Neural cell (in vitro differentiated cells): ENCODE data around the gene AGXT2. TPM values are rescaled to one million over a fixed set of nuclear protein-coding genes. Genes with fewer than 3 reads are reported as not detected.

ENCODE experiments used
- H2AFZ ChIP-seq: fragments of 200-600, 300-800 bp; sonication (generic), shearing (Covaris generic); 2 replicates; pipeline ENCODE4 v1.6.0; 2014; ENCODE audit warnings: low read depth, mild to moderate bottlenecking, antibody characterized with exemption, low read length, moderate library complexity
- H3F3A ChIP-seq: fragments of 200-600 bp; shearing (Covaris generic); 2 replicates; pipeline ENCODE4 v1.6.1; 2016; ENCODE audit warnings: mild to moderate bottlenecking, moderate library complexity, mixed read lengths, antibody characterized with exemption, low read length; ENCODE audit not compliant: insufficient read depth, poor library complexity, severe bottlenecking
- H3K27ac ChIP-seq: fragments of 200-600, 300-800 bp; sonication (generic), shearing (Covaris generic); 2 replicates; pipeline ENCODE4 v1.5.1; 2014; ENCODE audit warnings: mild to moderate bottlenecking, low read length, moderate library complexity
- H3K27me3 ChIP-seq: fragments of 300-800, 200-600 bp; sonication (generic), shearing (Covaris generic); 2 replicates; pipeline ENCODE4 v1.6.0; 2014; ENCODE audit warnings: mild to moderate bottlenecking, low read depth, low read length, moderate library complexity; ENCODE audit not compliant: insufficient read depth
- H3K36me3 ChIP-seq: fragments of 300-800, 200-600 bp; sonication (generic), shearing (Covaris generic); 2 replicates; pipeline ENCODE4 v1.5.1; 2014; ENCODE audit warnings: mild to moderate bottlenecking, antibody characterized with exemption, low read length, moderate library complexity; ENCODE audit not compliant: insufficient read depth
- H3K4me2 ChIP-seq: fragments of 300-800, 200-600 bp; sonication (generic), shearing (Covaris generic); 2 replicates; pipeline ENCODE4 v1.6.0; 2014; ENCODE audit warnings: mild to moderate bottlenecking, low read length
- H3K4me3 ChIP-seq: fragments of 300-800, 200-600 bp; sonication (generic), shearing (Covaris generic); 2 replicates; pipeline ENCODE4 v1.5.1; 2014; ENCODE audit warnings: mild to moderate bottlenecking, low read length, moderate library complexity
- H3K79me2 ChIP-seq: fragments of 200-600 bp; shearing (Covaris generic); replicated peaks from 2 replicates; pipeline ENCODE4 v1.6.0; 2014; ENCODE audit warnings: mild to moderate bottlenecking, low read length, moderate library complexity; ENCODE audit not compliant: insufficient read depth
- H3K9ac ChIP-seq: fragments of 300-800, 200-600 bp; sonication (generic), shearing (Covaris generic); 2 replicates; pipeline ENCODE4 v1.6.1; 2016; ENCODE audit warnings: mild to moderate bottlenecking, low read length, mixed read lengths
- H3K9me2 ChIP-seq: fragments of 200-600 bp; shearing (Covaris generic); 2 replicates; pipeline ENCODE4 v1.6.1; 2016; ENCODE audit warnings: mild to moderate bottlenecking, low read length, mixed read lengths; ENCODE audit not compliant: insufficient read depth
- H3K9me3 ChIP-seq: fragments of 200-600, 300-800 bp; sonication (generic), shearing (Covaris generic); 2 replicates; pipeline ENCODE4 v1.6.1; 2016; ENCODE audit warnings: mild to moderate bottlenecking, mixed run types, low read length, moderate library complexity, mixed read lengths
- H4K20me1 ChIP-seq: fragments of 200-600 bp; shearing (Covaris generic); 2 replicates; pipeline ENCODE4 v1.6.1; 2016; ENCODE audit warnings: mild to moderate bottlenecking, mixed run types; ENCODE audit not compliant: insufficient read depth
- CTCF ChIP-seq: fragments of 450-650 bp; IDR thresholded peaks from 2 replicates; pipeline ENCODE4 v1.5.1; 2014; ENCODE audit warnings: antibody characterized with exemption, mild to moderate bottlenecking, moderate library complexity; ENCODE audit not compliant: poor library complexity, severe bottlenecking
- EP300 ChIP-seq: fragments of 450-650 bp; conservative IDR thresholded peaks from 2 replicates; pipeline ENCODE4 v1.6.1; 2014; ENCODE audit warnings: antibody characterized with exemption, mild to moderate bottlenecking, moderate library complexity; ENCODE audit not compliant: poor library complexity, severe bottlenecking
- EZH2 ChIP-seq: fragments of 200-600, 300-800 bp; shearing (Covaris generic), sonication (generic); IDR thresholded peaks from 2 replicates; pipeline ENCODE4 v1.6.1; 2014; ENCODE audit warnings: antibody characterized with exemption, low read length, borderline replicate concordance, mild to moderate bottlenecking; ENCODE audit not compliant: insufficient read depth, poor library complexity, severe bottlenecking
- MXI1 ChIP-seq: fragments of 450-650 bp; conservative IDR thresholded peaks from 2 replicates; pipeline ENCODE4 v1.6.1; 2014; ENCODE audit warnings: antibody characterized with exemption, mild to moderate bottlenecking; ENCODE audit not compliant: poor library complexity, severe bottlenecking
- POLR2AphosphoS5 ChIP-seq: IDR thresholded peaks from 2 replicates; pipeline ENCODE4 v1.6.1; 2012
- RAD21 ChIP-seq: fragments of 450-650 bp; conservative IDR thresholded peaks from 2 replicates; pipeline ENCODE4 v1.6.1; 2014; ENCODE audit warnings: antibody characterized with exemption, mild to moderate bottlenecking, moderate library complexity
- REST ChIP-seq: IDR thresholded peaks from 2 replicates; pipeline ENCODE4 v1.6.1; 2012; ENCODE audit warnings: borderline replicate concordance
- SMC3 ChIP-seq: fragments of 450-650 bp; conservative IDR thresholded peaks from 2 replicates; pipeline ENCODE4 v1.6.1; 2014; ENCODE audit warnings: antibody characterized with exemption, mild to moderate bottlenecking, moderate library complexity; ENCODE audit not compliant: poor library complexity
- TAF1 ChIP-seq: IDR thresholded peaks from 2 replicates; pipeline ENCODE4 v1.6.1; 2012; ENCODE audit warnings: low read depth
- polyA plus RNA-seq: library from polyadenylated mRNA; depleted of rRNA; stranded (reverse); fragments of >200 nt; gene quantifications from 2 replicates; pipeline ENCODE4 v1.2.3, GENCODE V29; 2014

AGXT2 gene
- polyA plus RNA-seq, 1 donor from 2014 or later = not detected

DNA sequence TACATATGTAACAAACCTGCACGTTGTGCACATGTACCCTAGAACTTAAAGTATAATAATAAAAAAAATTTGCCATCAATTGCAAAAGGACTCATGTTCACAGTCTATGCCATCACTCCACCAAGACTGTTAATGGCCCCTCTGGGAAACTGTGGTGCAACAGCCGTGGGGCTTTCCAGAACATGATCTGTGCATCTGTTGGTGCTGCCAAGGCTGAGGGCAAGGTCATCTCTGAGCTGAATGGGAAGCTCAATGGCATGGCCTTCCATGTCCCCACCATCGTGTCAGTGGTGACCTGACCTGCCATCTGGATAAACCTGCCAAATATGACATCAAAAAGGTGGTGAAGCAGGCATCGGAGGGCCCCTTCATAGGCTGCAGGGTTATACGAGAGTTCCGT is 33.4 kb upstream of the AGXT2 start:
- Histone ChIP-seq H3K27me3 (no peaks in the 10 kb centered on the region), H3K4me2 (no peak overlapping the region), H3K9me2 (no peaks in the 10 kb centered on the region), H2AFZ (no peak overlapping the region), H3K4me3 (no peak overlapping the region), H3K9ac (no peak overlapping the region), H3K27ac (no peak overlapping the region), H4K20me1 (no peaks in the 10 kb centered on the region), H3K9me3 (no peaks in the 10 kb centered on the region), H3K79me2 (no peaks in the 10 kb centered on the region), H3F3A (no peaks in the 10 kb centered on the region), H3K36me3 (no peaks in the 10 kb centered on the region)
- TF ChIP-seq CTCF (no peak), REST (no peak), POLR2AphosphoS5 (no peak), EP300 (no peak)

GRCh38 chr5:35073160-35073559 is 25.4 kb upstream of the AGXT2 start:
- Histone ChIP-seq H2AFZ (no peak overlapping the region), H3K27me3 (no peaks in the 10 kb centered on the region), H3K36me3 (no peaks in the 10 kb centered on the region), H3K9ac (no peak overlapping the region), H3K4me2 (no peak overlapping the region), H3K4me3 (no peak overlapping the region), H3K9me3 (no peaks in the 10 kb centered on the region), H3K79me2 (no peaks in the 10 kb centered on the region), H3K27ac (no peak overlapping the region), H4K20me1 (no peaks in the 10 kb centered on the region), H3F3A (no peaks in the 10 kb centered on the region), H3K9me2 (no peaks in the 10 kb centered on the region)
- TF ChIP-seq EZH2 (no peak), RAD21 (no peak), EP300 (no peak), REST (no peak), CTCF (no peak), MXI1 (no peak), POLR2AphosphoS5 (no peak), TAF1 (no peak), SMC3 (no peak)
